Heart right ventricle (tissue), 16 donors: Measurements from ENCODE around the gene PAN2. TPM values are rescaled to one million over a fixed set of nuclear protein-coding genes. Genes with fewer than 3 reads are reported as not detected.
"Not testable (repeated sequence)": the region's sequence is repeated elsewhere in the genome, so short reads cannot be mapped to it uniquely, and the experiment has no call there.

ENCODE experiments used
- ATAC-seq, 8 donors: fragments of 200-7000 bp; cut with Tn5 transposase; one replicate each; pipeline ENCODE4 v1.9.1; 2020; ENCODE audit warnings: mild to moderate bottlenecking in 8 of 8, moderate library complexity in 8 of 8, moderate number of reproducible peaks in 1 of 8
- DNase-seq, 2 donors: peaks; one replicate each; pipeline ENCODE4 v3.0.0-alpha.2; 2020
- H3K27ac ChIP-seq, 10 donors: fragments of 200-600 bp; sonication (generic) in 2 of 10; one replicate each; pipeline versions ENCODE4 v1.5.0 to v1.8.0; 2020 to 2022; ENCODE audit warnings: mild to moderate bottlenecking in 3 of 10
- H3K27me3 ChIP-seq, 7 donors: fragments of 200-600 bp; one replicate each; pipeline ENCODE4 v1.8.0; 2021 to 2022; ENCODE audit warnings: mild to moderate bottlenecking in 2 of 7
- H3K36me3 ChIP-seq, 9 donors: fragments of 200-600 bp; sonication (generic) in 1 of 9; one replicate each; pipeline versions ENCODE4 v1.5.0 to v1.8.0; 2020 to 2022; ENCODE audit warnings: mild to moderate bottlenecking in 2 of 9
- H3K4me1 ChIP-seq, 9 donors: fragments of 200-600 bp; sonication (generic) in 1 of 9; one replicate each; pipeline versions ENCODE4 v1.5.0 to v1.8.0; 2020 to 2022; ENCODE audit warnings: mild to moderate bottlenecking in 4 of 9
- H3K4me3 ChIP-seq, 10 donors: fragments of 200-600 bp; sonication (generic) in 2 of 10; one replicate each; pipeline versions ENCODE4 v1.5.0 to v1.8.0; 2020 to 2022; ENCODE audit warnings: mild to moderate bottlenecking in 7 of 10, moderate library complexity in 2 of 10
- H3K9me3 ChIP-seq, 11 donors: fragments of 200-600 bp in 10 of 11; sonication (generic) in 2 of 11; one replicate each; pipeline versions ENCODE4 v1.5.0 to v1.8.0; 2013 to 2022; ENCODE audit warnings: mild to moderate bottlenecking in 2 of 11, control low read depth in 1 of 11, moderate library complexity in 1 of 11
- CTCF ChIP-seq, 9 donors: fragments of 200-600 bp; sonication (generic) in 2 of 9; IDR thresholded peaks; one replicate each; pipeline versions ENCODE4 v1.5.0 to v1.8.0; 2021 to 2022; ENCODE audit warnings: antibody characterized with exemption in 9 of 9, mild to moderate bottlenecking in 5 of 9, moderate library complexity in 1 of 9
- WGBS, 2 donors: extraction: QIAGEN DNeasy Blood & Tissue Kit; methylation state at CpG; one replicate each; pipeline ENCODE4 v1.1.7; 2013; ENCODE audit warnings: inconsistent platforms in 1 of 2; 5-methylcytosine and 5-hydroxymethylcytosine counted together
- intact Hi-C, 10 donors: fragments of 100-400 bp; cut with DNase I; formaldehyde crosslinking; loops; one replicate each; pipeline versions ENCODE4 v1.11.1 to v1.14.2; 2022
- polyA plus RNA-seq, 2 donors: library from polyadenylated mRNA; stranded (reverse); fragments of 200-250 nt; gene quantifications; one replicate each; pipeline ENCODE4 v1.2.3, GENCODE V29; 2013
- total RNA-seq, 10 donors: library from RNA; stranded (reverse); fragmentation: NEBNext Ultra II Directional in 3 of 10; extraction: Animal tissue kit (Norgen Biotek cat#: 25700) in 3 of 10; gene quantifications; one replicate each; pipeline versions ENCODE4 v1.2.1 to v1.2.4, GENCODE V29; 2021 to 2023
- donor health status: Arrhythmogenic right ventricular cardiomyopathy.
- donor health status: ischemic (EF 13 %, LVEDD 7.1; RV severe dilation, severe dysfunction).
- donor health status: healthy with polysubstance abuse.
- donor health status: DM: no; HTN: yes; CAD: no.
- donor health status: DM: no; HTN: no; CAD: no.
- donor health status: ischemic (EF 25% LVEDD 6.9; RV normal size, moderate dysfunction).
- donor health status: ischemic (EF 25% LVEDD 5.7; RV mildly dilated, moderate dysfunction).
- donor health status: healthy.
- donor health status: DM: yes; HTN: yes; CAD: no.
- donor health status: Ischemic cardiomyopathy.
- donor health status: ischemic (EF 35%, LVEDD 5.7; RV mildly dilated, moderate dysfunction).
- donor health status: nonischemic (EF 11% LVEDD 7.7; RV severe dilation, severe dysfunction).
- donor health status: DM: yes; HTN: yes; CAD: no.
- donor health status: PGD.
- donor health status: ischemic (EF 29% LVEDD 5.4; RV normal size, mild dysfunction).
- donor health status: nonischemic (EF 23%, LVEDD 6.1; RV moderate dilation, normal function).

Gene PAN2
- total and polyA plus RNA-seq, 12 donors: 20.6 to 85.3 (median 38.1) TPM

- 39 to 42% methylated on average over 4 of the region's 4 CpGs for WGBS, 2 donors
- no peak overlapping the region for H3K4me3 ChIP-seq
- ATAC-seq (peak in 3 of 8 donors; percentile 24 to 56 (median 40)), DNase-seq (no peak)
- H3K9me3 ChIP-seq: no peaks in the 10 kb centered on the region
- no peaks in the 10 kb centered on the region for H3K27me3 ChIP-seq
- intact Hi-C loops: no loop called here
- H3K27ac ChIP-seq: peak overlapping the region in 5 of 10 donors; percentile 10 to 50 (median 20)
- peaks cover 0 to 97% (median 38%) of the 10 kb centered on the region in 9 donors for H3K36me3 ChIP-seq
- peaks cover 0 to 38% (median 25%) of the 10 kb centered on the region in 9 donors for H3K4me1 ChIP-seq
- TF ChIP-seq CTCF (IDR thresholded peaks at IDR 0.05): no peak
Measured at GRCh38 chr12:56286044-56286830, 47.6 kb downstream of the PAN2 start.

GRCh38 chr12:56284263-56284662 lies 49.5 kb downstream of the PAN2 start:
- 92% methylated on average over 5 of the region's 5 CpGs for WGBS, 2 donors
- ATAC-seq, H3K4me3 ChIP-seq, H3K27me3 ChIP-seq, intact Hi-C loops, DNase-seq, H3K27ac ChIP-seq, H3K9me3 ChIP-seq: not testable (repeated sequence)
- Histone ChIP-seq H3K4me1 (peaks cover 0 to 33% (median 23%) of the 10 kb centered on the region in 9 donors), H3K36me3 (peaks cover 0 to 97% (median 51%) of the 10 kb centered on the region in 9 donors)

- Histone ChIP-seq H3K27ac (no peak overlapping the region), H3K4me3 (no peak overlapping the region), H3K9me3 (no peaks in the 10 kb centered on the region), H3K36me3 (peaks cover 0 to 97% (median 68%) of the 10 kb centered on the region in 9 donors), H3K27me3 (no peaks in the 10 kb centered on the region), H3K4me1 (peaks cover 0 to 21% (median 19%) of the 10 kb centered on the region in 9 donors)
- no peak for TF ChIP-seq CTCF (IDR thresholded peaks at IDR 0.05)
- DNase-seq (no peak), ATAC-seq (no peak)
- WGBS, 2 donors: 90 to 93% methylated on average over 2 of the region's 2 CpGs
- intact Hi-C loops: no loop called here
Measured at GRCh38 chr12:56282579-56282978, 51.2 kb downstream of the PAN2 start.

- H3K27ac ChIP-seq: no peak overlapping the region
- no peak for ATAC-seq
- WGBS, 2 donors: 88 to 90% methylated on average over 6 of the region's 6 CpGs
Measured at GRCh38 chr12:56282030-56282429, 51.8 kb downstream of the PAN2 start.

More at GRCh38 chr12:56282030-56282429, 51.8 kb downstream of the PAN2 start:
- H3K4me3 ChIP-seq: no peak overlapping the region
- H3K36me3 ChIP-seq: peaks cover 0 to 100% (median 72%) of the 10 kb centered on the region in 9 donors
- no peak for DNase-seq
- no peaks in the 10 kb centered on the region for H3K9me3 ChIP-seq
- intact Hi-C loops: no loop called here
- peaks cover 0 to 16% (median 13%) of the 10 kb centered on the region in 9 donors for H3K4me1 ChIP-seq
- no peak for TF ChIP-seq CTCF (IDR thresholded peaks at IDR 0.05)
- H3K27me3 ChIP-seq: no peaks in the 10 kb centered on the region
